ENCODE measurements around the gene METTL8.

DNA sequence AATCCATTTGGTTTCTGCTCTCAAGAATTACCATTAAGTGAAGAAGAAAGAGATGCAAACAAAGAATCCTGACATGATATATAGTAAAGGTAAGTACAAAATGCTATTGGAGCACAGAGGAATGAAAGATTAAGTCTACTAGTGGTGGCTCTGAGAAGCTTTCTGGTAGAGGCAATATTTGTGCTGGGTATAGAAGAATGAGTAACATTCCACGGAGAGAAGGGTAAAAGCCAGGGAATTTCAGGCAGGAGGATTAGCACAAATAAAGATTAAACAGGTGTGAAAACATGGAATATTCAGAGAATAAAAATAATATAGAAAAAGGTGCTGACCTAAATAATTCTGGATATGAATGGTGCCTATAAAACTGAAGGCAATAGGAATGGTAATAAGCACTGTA is 31.8 kb downstream of the METTL8 start:
- TF ChIP-seq CTCF (IDR thresholded peaks at IDR 0.05) (no peak), ZFX (IDR thresholded peaks at IDR 0.05; ENCODE audit: borderline replicate concordance) (no peak)

Data from 22Rv1 (cell line).